Activated CD8-positive, alpha-beta memory T cell treated with anti-CD3 and anti-CD28 coated beads, Interleukin-2, amount 10 ng/mL, durations not matched to agents 7 days and 5 days (primary cell): ENCODE data around the gene UGT1A3. TPM values are rescaled to one million over a fixed set of nuclear protein-coding genes. Genes with fewer than 3 reads are reported as not detected.

Experiments used
- ATAC-seq: fragments of 150-1000 bp; cut with Tn5 transposase; one replicate; pipeline ENCODE4 v1.10.0; 2021; ENCODE audit warnings: moderate library complexity
- CTCF ChIA-PET: fragments of 350-600 bp; sonication (Branson Sonifier 250); formaldehyde crosslinking; loops from one replicate; lab custom pipeline; 2021; ENCODE audit warnings: antibody characterized with exemption; lab: Charles Lee
- DNase-seq: peaks from one replicate; pipeline ENCODE4 v3.0.0-alpha.2; 2020
- H3K27ac Mint-ChIP-seq: one replicate; pipeline ENCODE4 v1.8.0; 2021; ENCODE audit warnings: mild to moderate bottlenecking, mixed read lengths
- H3K27me3 Mint-ChIP-seq: one replicate; pipeline ENCODE4 v1.8.0; 2021; ENCODE audit warnings: mixed read lengths
- H3K36me3 Mint-ChIP-seq: one replicate; pipeline ENCODE4 v1.8.0; 2021; ENCODE audit warnings: mild to moderate bottlenecking, mixed read lengths
- H3K4me1 Mint-ChIP-seq: one replicate; pipeline ENCODE4 v1.8.0; 2021; ENCODE audit warnings: mixed read lengths
- H3K4me3 Mint-ChIP-seq: one replicate; pipeline ENCODE4 v1.8.0; 2021; ENCODE audit warnings: mild to moderate bottlenecking, moderate library complexity, mixed read lengths
- H3K9me3 Mint-ChIP-seq: one replicate; pipeline ENCODE4 v1.8.0; 2022; ENCODE audit warnings: low read depth, mixed read lengths
- total RNA-seq, 2 experiments: library from RNA; stranded (reverse); gene quantifications; one replicate each; pipeline ENCODE4 v1.2.3, GENCODE V29; 2021

UGT1A3 gene
- total RNA-seq, 2 experiments from 2014 or later: not detected

GRCh38 chr2:233778030-233778429, 49.2 kb downstream of the UGT1A3 start, which contains the start of gene MROH2A:
TSS of gene MROH2A (plus strand) at chr2:233778330. CDS start at chr2:233779359, 1,029 bp downstream.
- DNase-seq: no peak
- H3K27ac Mint-ChIP-seq: no peak within 1 kb of the TSS
- peaks cover 15% of the 10 kb centered on the region for H3K27me3 Mint-ChIP-seq
- H3K36me3 Mint-ChIP-seq: no peaks in the 10 kb centered on the region
- no peak within 1 kb of the TSS for H3K4me3 Mint-ChIP-seq
- no peaks in the 10 kb centered on the region for H3K4me1 Mint-ChIP-seq
- H3K9me3 Mint-ChIP-seq: peaks cover 2% of the 10 kb centered on the region
- CTCF ChIA-PET: no interaction called here
- ATAC-seq: no peak

- no peak for ATAC-seq
- Mint-ChIP-seq H3K4me3 (no peak overlapping the region), H3K9me3 (peaks cover 2% of the 10 kb centered on the region), H3K27ac (no peak overlapping the region), H3K36me3 (no peaks in the 10 kb centered on the region), H3K27me3 (peaks cover 17% of the 10 kb centered on the region), H3K4me1 (no peaks in the 10 kb centered on the region)
- CTCF ChIA-PET: no interaction called here
- no peak for DNase-seq
Measured at GRCh38 chr2:233779722-233780121, 50.9 kb downstream of the UGT1A3 start.

- peaks cover 1% of the 10 kb centered on the region for H3K9me3 Mint-ChIP-seq
- no peak for DNase-seq
- H3K27ac Mint-ChIP-seq: no peak overlapping the region
- no peaks in the 10 kb centered on the region for H3K4me1 Mint-ChIP-seq
- H3K4me3 Mint-ChIP-seq: no peak overlapping the region
- ATAC-seq: no peak
- CTCF ChIA-PET: no interaction called here
- H3K36me3 Mint-ChIP-seq: no peaks in the 10 kb centered on the region
- H3K27me3 Mint-ChIP-seq: peaks cover 17% of the 10 kb centered on the region
Measured at GRCh38 chr2:233780771-233781170, 51.9 kb downstream of the UGT1A3 start.

- Mint-ChIP-seq H3K36me3 (no peaks in the 10 kb centered on the region), H3K4me1 (no peaks in the 10 kb centered on the region), H3K9me3 (peaks cover 2% of the 10 kb centered on the region), H3K27me3 (peaks cover 2% of the 10 kb centered on the region), H3K4me3 (no peak overlapping the region), H3K27ac (no peak overlapping the region)
- CTCF ChIA-PET: no interaction called here
- no peak for DNase-seq
- ATAC-seq: no peak
Measured at GRCh38 chr2:233789554-233789953, 60.7 kb downstream of the UGT1A3 start.

GRCh38 chr2:233791151-233791882, 62.5 kb downstream of the UGT1A3 start:
- H3K9me3 Mint-ChIP-seq: peaks cover under 1% of the 10 kb centered on the region

GRCh38 chr2:233791883-233792329, 63.1 kb downstream of the UGT1A3 start:
- CTCF ChIA-PET: no interaction called here
- no peaks in the 10 kb centered on the region for H3K4me1 Mint-ChIP-seq
- no peaks in the 10 kb centered on the region for H3K9me3 Mint-ChIP-seq
- H3K27me3 Mint-ChIP-seq: no peaks in the 10 kb centered on the region
- no peak for DNase-seq
- no peak overlapping the region for H3K27ac Mint-ChIP-seq
- H3K4me3 Mint-ChIP-seq: no peak overlapping the region
- ATAC-seq: no peak
- no peaks in the 10 kb centered on the region for H3K36me3 Mint-ChIP-seq

More at GRCh38 chr2:233791151-233791882, 62.5 kb downstream of the UGT1A3 start:
- Mint-ChIP-seq H3K27ac (no peak overlapping the region), H3K4me3 (no peak overlapping the region), H3K27me3 (peaks cover 2% of the 10 kb centered on the region), H3K36me3 (no peaks in the 10 kb centered on the region), H3K4me1 (no peaks in the 10 kb centered on the region)
- no peak for ATAC-seq
- CTCF ChIA-PET: no interaction called here
- no peak for DNase-seq

- H3K4me3 Mint-ChIP-seq: no peak overlapping the region
Measured at GRCh38 chr2:233792720-233793119, 63.9 kb downstream of the UGT1A3 start.

GRCh38 chr2:233793465-233794127, 64.8 kb downstream of the UGT1A3 start:
- no peak overlapping the region for H3K4me3 Mint-ChIP-seq
- no peaks in the 10 kb centered on the region for H3K36me3 Mint-ChIP-seq
- no peak overlapping the region for H3K27ac Mint-ChIP-seq
- CTCF ChIA-PET: no interaction called here
- no peaks in the 10 kb centered on the region for H3K9me3 Mint-ChIP-seq
- DNase-seq (no peak), ATAC-seq (no peak)
- H3K4me1 Mint-ChIP-seq: no peaks in the 10 kb centered on the region
- no peaks in the 10 kb centered on the region for H3K27me3 Mint-ChIP-seq

More at GRCh38 chr2:233792720-233793119, 63.9 kb downstream of the UGT1A3 start:
- DNase-seq (no peak), ATAC-seq (no peak)
- H3K27me3 Mint-ChIP-seq: no peaks in the 10 kb centered on the region
- H3K9me3 Mint-ChIP-seq: no peaks in the 10 kb centered on the region
- CTCF ChIA-PET: no interaction called here
- no peak overlapping the region for H3K27ac Mint-ChIP-seq
- H3K4me1 Mint-ChIP-seq: no peaks in the 10 kb centered on the region
- H3K36me3 Mint-ChIP-seq: no peaks in the 10 kb centered on the region

GRCh38 chr2:233794128-233794658, 65.4 kb downstream of the UGT1A3 start:
- ATAC-seq (no peak), DNase-seq (peak; percentile 29)
- CTCF ChIA-PET: no interaction called here
- Mint-ChIP-seq H3K9me3 (no peaks in the 10 kb centered on the region), H3K27ac (no peak overlapping the region), H3K4me1 (no peaks in the 10 kb centered on the region), H3K4me3 (no peak overlapping the region), H3K36me3 (no peaks in the 10 kb centered on the region), H3K27me3 (no peaks in the 10 kb centered on the region)

- Mint-ChIP-seq H3K36me3 (no peaks in the 10 kb centered on the region), H3K4me3 (no peak overlapping the region), H3K27ac (no peak overlapping the region), H3K9me3 (no peaks in the 10 kb centered on the region), H3K27me3 (no peaks in the 10 kb centered on the region), H3K4me1 (peaks cover 2% of the 10 kb centered on the region)
- DNase-seq: peak; percentile 31
- ATAC-seq: no peak
- CTCF ChIA-PET: no interaction called here
Measured at GRCh38 chr2:233795735-233796171, 66.9 kb downstream of the UGT1A3 start.

- H3K36me3 Mint-ChIP-seq: no peaks in the 10 kb centered on the region
- no peaks in the 10 kb centered on the region for H3K27me3 Mint-ChIP-seq
- H3K9me3 Mint-ChIP-seq: no peaks in the 10 kb centered on the region
- DNase-seq: no peak
- CTCF ChIA-PET: no interaction called here
- no peak overlapping the region for H3K27ac Mint-ChIP-seq
- no peak overlapping the region for H3K4me3 Mint-ChIP-seq
- ATAC-seq: no peak
- H3K4me1 Mint-ChIP-seq: peaks cover 6% of the 10 kb centered on the region
Measured at GRCh38 chr2:233796254-233796653, 67.4 kb downstream of the UGT1A3 start.

GRCh38 chr2:233798335-233799086, 69.7 kb downstream of the UGT1A3 start:
- Mint-ChIP-seq H3K9me3 (no peaks in the 10 kb centered on the region), H3K4me1 (peaks cover 12% of the 10 kb centered on the region), H3K36me3 (no peaks in the 10 kb centered on the region), H3K27ac (no peak overlapping the region), H3K4me3 (no peak overlapping the region), H3K27me3 (no peaks in the 10 kb centered on the region)
- CTCF ChIA-PET: no interaction called here
- no peak for ATAC-seq
- DNase-seq: peak; percentile 27

- Mint-ChIP-seq H3K4me3 (no peak overlapping the region), H3K27me3 (no peaks in the 10 kb centered on the region), H3K36me3 (no peaks in the 10 kb centered on the region), H3K4me1 (peaks cover 12% of the 10 kb centered on the region), H3K27ac (no peak overlapping the region), H3K9me3 (no peaks in the 10 kb centered on the region)
- DNase-seq (no peak), ATAC-seq (no peak)
- CTCF ChIA-PET: no interaction called here
Measured at GRCh38 chr2:233799087-233799665, 70.3 kb downstream of the UGT1A3 start.
